H4 (cell line): Measurements from ENCODE around the gene ASB3. TPM values are rescaled to one million over a fixed set of nuclear protein-coding genes. Genes with fewer than 3 reads are reported as not detected.
A peak's percentile ranks its signal among the peaks of the same experiment; 100 is the strongest.
"Not testable (repeated sequence)": the region's sequence is repeated elsewhere in the genome, so short reads cannot be mapped to it uniquely, and the experiment has no call there.

Experiments used
- DNase-seq: peaks from one replicate; pipeline ENCODE4 v3.0.0-alpha.2; 2015; ENCODE audit warnings: low spot score
- total RNA-seq: library from RNA; depleted of rRNA; stranded (reverse); fragments of >200 nt; shearing (Covaris generic); gene quantifications from 2 replicates; pipeline ENCODE4 v1.2.3, GENCODE V29; 2014

ASB3 gene
- total RNA-seq, 1 experiment from 2014 or later = 24.8 TPM

DNA sequence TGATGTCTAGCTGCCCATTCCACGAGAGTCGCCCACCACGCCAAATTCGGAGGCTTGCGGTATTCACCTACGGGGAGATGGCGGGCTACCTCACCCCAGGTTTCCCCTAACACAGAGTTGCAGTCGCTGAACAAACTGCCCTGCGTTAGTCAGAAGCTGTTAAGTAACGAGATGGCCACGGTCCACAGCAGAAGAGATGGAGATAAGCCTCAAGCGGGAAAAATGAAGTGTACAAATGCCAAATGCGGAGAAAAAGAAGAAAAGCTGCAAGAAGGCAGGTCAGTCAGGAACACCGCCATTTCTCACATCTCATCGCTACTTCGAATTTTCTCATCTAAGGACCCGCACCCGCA lies 425 bp downstream of the ASB3 start:
- DNase-seq = peak; percentile 4

DNA sequence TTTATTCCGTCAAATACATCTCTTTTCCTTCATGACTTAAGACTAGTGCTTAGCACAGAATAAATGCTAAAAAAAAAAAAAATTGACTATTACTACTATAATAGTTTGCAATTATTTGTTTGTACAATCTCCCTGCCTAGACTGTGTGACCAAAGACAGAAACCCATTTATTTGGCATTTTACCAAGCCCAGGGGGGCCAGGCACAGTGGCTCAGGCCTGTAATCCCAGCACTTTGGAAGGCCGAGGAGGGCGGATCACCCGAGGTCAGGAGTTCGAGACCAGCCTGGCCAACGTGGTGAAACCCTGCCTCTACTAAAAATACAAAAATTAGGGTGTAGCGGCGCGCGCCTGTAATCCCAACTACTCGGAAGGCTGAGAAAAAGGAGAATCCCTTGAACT lies 1.4 kb downstream of the ASB3 start:
- DNase-seq = no peak

DNA sequence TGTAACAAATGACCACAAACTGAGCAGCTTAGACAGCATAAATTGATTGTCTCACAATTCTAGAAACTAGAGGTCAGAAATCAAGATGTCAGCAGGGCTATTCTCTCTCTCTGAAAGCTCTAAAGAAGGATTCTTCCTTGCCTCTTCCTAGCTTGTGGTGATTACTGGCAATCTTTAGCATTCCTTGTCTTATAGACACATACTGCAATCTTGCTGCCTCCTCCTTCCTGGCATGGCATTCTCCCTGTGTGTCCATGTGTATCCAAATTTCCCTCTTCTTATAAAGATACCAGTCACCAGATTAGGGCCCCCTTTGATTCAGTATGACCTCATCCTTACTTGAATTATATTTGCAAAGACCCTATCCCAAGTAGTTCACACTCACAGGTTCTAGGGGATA lies 2.3 kb downstream of the ASB3 start:
- DNase-seq = no peak

DNA sequence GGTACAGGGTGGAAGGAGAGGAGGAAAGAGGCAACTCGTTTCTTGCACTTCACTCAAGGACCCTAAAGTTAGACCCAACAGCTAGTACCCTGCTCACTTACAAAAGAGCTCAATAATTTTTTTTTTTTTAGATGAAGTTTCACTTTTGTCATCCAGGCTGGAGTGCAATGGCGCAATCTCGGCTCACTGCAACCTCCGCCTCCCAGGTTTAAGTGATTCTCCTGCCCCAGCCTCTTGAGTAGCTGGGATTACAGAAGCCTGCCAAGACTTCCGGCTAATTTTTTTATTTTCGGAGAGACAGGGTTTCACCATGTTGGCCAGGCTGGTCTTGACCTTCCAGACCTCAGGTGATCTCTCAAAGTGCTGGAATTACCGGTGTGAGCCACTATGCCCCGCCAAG lies 4.1 kb downstream of the ASB3 start:
- no peak for DNase-seq

DNA sequence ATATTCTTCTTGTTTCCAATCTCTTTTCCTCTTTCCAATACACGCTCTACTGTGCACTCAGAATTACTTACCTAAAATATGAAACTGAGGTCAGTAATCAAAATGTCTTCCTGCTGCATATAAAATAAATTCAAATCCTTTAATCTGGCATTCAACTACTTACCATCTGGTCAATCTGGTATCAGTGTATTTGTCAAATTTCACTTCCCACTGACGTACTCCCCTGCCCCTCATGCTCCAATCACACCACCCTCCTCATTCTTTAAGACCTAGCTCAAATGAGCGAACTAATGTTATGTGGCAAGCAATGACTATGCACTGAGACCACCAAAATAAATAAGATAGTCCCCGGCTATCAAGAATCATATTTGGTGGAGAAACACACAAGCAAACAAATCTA lies 6.7 kb downstream of the ASB3 start:
- DNase-seq = no peak

DNA sequence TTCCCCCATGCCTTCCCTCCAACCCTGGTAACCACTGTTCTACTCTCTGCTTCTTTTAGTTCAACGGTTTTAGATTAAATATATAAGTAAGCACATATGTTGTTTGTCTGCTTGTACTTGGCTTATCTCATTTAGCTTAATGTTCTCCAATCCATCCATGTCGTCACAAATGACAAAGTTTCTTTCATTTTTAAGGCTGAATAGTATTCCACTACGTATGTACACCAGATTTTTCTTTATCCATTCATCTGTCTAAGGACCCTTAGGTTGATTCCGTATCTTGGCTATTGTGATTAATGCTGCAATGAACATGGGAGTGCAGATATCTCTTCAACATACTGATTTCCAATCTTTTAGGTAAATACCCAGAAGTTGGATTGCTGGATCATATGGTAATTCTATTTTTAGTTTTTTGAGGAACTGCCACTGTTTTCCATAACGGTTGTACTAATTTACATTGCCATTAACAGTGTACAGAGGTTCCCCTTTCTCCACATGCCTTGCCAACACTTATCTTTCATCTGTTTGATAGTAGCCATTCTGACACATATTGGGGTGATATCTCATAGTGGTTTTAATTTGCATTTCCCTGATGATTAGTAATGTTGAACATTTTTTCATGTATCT lies 8.1 kb downstream of the ASB3 start:
- no peak for DNase-seq

DNA sequence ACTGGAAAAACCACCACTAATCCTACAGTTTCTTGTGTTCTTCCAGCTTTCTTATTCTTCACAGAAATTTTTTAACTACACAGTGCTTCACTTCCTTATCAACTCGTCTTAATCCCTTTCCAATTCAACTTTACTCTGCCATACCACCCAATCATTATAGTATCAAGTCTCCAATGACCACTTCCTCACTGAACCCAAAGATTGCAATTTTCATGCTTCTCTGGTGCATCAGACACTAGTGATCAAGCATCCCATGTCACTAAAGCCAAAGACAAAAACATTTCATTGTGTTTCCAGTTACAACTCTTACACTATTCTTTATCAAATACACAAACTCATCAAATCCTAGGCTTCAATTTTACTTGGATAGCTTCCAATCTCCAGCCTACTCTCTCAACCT lies 9.6 kb downstream of the ASB3 start:
- no peak for DNase-seq

DNA sequence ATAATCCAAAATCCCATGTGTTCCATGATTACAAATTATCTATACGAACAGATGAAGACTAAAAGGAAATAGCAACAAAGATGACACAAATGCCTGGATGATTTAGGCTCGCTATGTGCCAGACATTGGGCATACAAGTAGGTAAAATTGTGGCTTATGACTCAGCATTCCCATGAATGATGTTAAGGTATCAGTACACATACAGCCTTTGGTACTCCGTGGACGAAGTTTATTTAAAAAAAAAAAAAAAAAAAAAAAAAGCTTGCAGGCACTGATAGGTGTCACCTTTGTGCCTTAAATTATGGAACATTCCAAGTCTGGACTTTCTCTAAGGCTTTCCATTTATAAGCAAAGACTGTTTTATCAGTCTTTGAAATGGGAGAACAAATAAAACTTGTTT lies 16.5 kb downstream of the ASB3 start:
- DNase-seq = peak; percentile 53

DNA sequence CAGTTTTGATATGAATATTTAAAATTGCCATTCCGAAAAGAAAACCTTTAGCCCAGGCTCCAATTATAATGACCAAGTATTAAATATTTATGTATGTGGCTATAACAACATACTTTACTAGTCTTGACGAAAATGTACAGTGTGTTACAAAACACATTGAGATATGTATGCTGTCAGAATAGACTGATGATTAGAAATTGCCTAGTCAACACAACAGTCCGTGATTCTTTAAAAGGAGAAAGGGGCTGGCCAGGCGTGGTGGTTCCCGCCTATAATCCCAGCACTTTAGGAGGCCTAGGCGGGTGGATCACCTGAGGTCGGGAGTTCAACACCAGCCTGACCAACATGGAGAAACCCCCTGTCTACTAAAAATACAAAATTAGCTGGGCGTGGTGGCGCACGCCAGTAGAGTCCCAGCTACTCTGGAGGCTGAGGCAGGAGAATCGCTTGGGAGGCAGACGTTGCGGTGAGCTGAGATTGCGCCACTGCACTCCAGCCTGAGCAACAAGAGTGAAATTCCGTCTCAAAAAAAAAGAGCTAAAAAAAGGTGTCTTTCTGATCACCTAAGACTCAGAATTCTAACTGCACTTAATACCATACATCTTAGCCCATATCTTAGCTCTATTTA lies 17.3 kb downstream of the ASB3 start:
- no peak for DNase-seq

DNA sequence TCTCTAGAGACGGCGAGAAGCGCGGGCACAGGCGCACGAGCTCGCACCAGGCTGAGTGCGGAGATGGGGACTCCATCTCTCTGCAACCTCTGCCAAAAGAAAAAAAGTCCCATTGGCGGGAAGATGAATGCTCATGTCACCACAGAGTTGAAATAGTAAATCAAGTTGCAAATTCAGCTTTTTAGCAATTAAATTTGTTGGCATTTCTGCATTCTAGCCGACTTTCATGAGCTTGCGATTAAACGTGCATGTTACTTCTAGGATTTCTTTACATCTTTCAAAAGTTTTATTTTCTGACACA lies 18.6 kb downstream of the ASB3 start:
- no peak for DNase-seq

DNA sequence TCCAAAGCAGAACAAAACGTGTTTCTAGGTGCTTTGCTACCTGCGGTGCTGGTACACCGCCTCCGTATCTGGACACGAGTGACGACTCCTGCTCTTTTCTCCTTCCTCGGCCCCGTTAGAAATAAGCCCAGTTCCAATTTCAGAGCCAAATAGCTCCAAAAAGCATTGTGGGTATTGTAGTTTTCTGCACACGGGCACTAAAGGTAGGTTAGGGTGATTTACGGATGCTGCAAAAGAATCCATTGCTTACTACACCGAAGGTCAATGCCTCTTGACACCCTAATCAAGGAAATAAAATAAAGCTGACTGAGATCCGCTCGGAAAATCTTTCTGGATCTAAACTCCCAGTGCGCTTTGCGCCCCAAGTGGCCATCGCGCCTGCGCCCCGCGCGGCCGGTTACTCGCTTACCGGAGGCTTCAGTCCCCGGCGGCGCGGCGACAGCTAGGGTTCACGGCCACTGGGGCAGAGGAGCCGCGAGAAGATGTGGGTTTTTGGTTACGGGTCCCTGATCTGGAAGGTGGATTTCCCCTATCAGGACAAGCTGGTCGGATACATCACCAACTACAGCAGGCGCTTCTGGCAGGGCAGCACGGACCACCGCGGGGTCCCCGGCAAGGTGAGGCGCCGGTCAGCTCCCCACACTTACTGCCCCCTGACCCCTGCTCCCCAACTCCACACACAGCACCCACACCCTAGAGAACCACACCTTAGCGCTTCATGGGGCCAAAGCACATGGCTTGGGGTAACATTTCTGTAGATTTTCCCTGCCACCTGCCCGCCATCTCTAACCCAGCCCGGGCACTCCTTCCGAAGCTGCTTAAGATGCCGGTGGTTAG lies 19.1 kb downstream of the ASB3 start, which contains the start of gene CHAC2:
Gene CHAC2 (plus strand): TSS at position 400 of the 837 bp plus-strand sequence. CDS start 83 bp downstream, at position 483.
- DNase-seq = peak; percentile 74

DNA sequence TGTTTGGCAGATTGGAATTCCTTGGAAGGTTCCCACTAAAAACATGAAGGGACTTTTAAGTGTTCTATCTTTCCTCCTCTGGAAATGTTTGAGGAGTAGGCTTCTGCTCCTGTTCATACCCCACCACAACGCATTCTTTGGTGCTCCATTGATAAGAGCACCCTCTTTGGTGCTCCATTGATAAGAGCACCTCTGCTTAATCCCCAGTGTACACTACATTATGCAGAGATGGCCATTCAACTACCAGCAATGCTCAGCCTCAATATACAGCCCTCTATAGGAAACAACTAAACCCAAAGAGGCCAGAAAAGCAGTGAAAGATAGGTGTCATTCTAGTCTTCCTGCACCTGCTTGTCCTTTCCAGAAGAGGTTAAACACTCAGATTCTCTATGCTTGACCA lies 21.0 kb downstream of the ASB3 start:
- no peak for DNase-seq

DNA sequence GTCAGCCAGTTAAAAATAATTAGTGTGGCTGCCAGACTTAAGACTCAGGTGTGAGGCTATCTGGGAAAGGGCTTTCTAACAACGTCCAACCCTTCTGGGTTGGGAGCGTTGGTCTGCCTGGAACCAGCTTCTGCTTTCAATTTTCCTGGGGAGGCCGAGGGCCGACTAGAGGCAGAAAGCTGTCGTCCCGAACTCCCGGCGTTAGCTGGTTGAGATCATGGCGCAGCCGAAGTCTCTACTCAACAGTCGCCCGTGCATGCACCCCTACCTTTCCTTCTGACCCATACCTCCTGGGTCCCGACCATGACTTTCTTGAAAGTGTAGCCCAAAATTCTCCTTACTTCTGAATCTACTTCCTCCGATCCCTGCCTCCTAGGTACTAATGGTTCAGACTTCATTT lies 29.5 kb downstream of the ASB3 start:
- not testable (repeated sequence) for DNase-seq

DNA sequence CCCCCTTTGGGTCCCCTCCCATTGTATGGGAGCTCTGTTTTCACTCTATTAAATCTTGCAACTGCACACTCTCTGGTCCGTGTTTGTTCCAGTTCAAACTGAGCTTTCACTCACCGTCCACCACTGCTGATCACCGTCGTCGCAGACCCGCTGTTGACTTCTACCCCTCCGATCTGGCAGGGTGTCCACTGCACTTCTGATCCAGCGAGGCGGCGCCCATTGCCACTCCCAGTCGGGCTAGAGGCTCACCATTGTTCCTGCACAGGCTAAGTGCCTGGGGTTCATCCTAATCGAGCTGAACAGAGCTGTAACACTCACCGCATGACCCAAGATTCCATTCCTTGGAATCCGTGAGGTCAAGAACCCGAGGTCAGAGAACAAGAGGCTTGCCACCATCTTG lies 30.1 kb downstream of the ASB3 start:
- no peak for DNase-seq

DNA sequence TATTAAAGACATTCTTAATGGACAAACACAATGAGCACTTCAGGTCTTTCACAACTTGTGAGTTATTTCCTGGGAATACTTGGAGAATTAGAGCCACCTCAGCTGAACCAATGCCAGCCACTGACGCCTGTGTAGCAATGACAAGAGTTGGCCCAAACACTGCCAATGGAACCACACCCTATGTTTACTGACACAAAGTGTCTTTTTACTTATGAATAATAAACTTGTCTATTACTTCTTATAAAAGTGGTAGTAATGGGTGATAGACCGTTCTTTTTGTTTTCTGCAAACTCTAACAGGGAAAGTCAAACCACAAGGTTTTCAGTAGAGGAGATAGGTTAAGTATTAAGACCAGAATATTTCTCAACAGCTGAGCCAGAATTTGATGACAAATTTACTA lies 31.6 kb downstream of the ASB3 start:
- DNase-seq = no peak

DNA sequence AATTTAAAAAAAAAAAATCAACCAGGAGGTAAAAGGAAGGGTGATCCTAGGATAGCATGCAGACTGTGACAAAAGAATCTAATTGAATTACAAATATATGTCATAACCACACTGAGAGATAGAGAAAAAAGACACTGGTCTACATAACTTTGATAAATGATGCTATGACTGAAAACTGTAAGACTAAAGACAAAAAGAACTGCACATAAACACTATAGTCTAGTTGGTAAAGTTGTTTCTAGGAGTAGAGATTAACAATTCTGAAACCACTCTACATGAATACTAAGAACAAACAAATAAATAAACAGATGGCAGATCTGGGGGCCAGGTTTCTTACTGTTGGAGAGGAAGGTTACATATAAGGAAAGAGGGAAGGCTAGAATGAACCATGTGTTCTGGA lies 33.7 kb downstream of the ASB3 start:
- DNase-seq = no peak

DNA sequence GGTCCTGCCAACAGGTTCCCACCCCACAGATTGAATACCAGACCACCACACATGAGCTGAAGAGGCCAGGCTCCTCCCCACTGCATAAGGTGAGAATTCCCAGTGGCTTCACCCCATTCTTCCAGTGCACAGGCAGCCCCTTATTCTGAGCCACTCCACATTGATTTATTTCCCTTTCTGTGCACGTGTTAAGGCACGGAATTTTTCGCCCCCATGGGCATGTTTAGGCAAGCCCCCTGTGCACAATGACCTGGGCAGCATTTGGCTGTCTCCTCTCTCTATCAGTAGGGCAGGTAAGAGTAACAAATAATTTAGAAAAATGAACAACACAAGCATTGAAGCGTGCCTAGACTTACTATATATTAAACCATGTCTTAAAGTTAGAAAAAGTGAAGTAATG lies 34.4 kb downstream of the ASB3 start:
- no peak for DNase-seq

DNA sequence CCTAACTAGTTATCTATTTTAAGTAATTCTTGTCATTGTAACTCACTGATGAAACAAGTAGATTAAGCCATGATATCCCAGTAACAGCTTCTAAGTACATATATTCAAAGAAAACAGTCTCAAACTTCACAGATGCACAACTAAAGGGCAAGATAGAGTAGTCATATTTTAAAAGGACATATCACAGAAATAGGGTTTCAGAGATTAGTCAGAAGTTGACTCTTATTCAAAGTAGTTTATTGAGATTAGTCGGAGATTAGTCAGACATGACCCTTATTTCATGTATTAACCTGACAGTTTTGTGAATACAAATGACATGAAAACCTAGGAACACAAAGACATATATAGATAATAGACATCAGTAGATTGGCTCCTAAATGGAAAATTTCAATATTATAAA lies 35.0 kb downstream of the ASB3 start:
- no peak for DNase-seq

DNA sequence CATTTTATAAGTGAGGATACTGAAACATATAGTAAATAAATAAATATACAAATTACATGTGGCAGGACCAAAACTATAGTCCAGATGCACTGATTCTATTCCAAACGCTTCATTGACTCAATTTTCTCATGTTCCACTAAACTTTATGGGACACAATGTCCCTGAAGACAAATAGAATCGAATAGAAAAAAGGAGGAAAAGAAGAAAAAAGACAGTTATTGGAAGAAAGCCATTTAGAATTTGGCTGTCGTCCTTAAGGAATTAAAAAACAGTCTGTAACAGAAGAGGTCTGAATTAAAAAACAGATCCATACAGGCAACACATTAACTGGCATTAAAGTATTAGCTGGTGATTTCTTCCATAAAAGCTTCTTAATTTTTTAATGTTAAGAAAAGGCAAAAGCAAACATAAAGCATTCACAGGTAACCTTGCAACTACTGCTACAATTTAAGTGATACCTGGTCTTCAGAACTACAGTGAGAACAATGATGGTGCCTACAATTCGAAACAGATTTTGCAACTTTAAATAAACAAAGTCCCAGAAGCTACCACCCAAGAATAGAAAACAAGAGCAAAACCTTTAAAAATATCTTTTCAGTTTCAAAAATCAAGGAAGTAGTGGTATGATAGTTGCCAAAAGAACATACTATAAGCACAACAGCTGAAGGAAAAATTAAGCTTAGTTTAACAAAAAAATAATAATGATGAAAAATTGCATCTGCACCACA lies 36.5 kb downstream of the ASB3 start:
- no peak for DNase-seq

DNA sequence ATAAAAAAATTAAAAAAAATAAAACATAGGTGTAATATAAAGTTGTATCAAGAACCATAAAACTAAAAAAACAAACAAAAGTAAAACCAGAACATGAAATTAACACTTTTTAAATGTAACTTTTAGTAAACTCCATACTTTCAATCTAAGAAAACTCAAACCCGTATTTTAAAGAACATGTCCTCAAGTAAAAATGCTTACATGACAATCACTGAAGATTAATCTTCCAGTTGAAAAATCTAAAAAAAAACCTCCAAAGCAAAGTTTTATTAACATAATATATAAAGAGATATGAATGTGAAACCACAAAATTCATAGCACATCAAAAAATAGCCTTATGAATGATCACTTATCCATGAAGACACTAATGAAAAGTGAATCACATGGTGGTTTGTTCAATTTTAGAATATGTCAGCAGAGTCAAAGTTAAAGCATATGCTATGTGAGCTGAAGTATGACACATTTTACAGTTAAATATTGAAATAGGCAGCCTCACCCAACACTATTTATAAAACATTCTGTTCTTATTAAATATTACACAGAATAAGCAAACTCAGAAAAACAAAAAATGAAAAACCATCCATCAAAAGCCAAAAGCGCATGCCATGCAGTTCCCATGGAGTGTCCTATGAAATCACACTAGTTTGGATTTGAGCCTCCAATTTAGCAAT lies 42.2 kb downstream of the ASB3 start:
- DNase-seq = no peak

DNA sequence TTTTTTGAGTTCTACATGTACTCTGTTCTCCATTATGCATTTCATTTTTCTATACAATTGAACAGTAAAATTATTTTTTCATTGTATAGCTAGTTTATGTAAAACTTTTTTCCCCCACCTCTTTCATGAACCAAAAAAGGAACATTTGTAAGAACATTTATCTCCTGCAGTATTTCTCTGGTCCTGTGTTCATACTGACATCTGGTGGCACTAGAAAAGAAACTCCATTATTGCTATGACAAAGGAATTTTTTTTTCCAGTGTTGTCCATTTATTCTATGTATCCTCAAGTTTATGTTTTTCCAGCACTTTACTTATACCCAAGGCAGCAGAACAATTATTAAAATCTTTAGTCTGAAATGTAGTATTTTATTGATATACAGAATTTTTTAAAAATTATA lies 46.6 kb downstream of the ASB3 start:
- peak; percentile 42 for DNase-seq

DNA sequence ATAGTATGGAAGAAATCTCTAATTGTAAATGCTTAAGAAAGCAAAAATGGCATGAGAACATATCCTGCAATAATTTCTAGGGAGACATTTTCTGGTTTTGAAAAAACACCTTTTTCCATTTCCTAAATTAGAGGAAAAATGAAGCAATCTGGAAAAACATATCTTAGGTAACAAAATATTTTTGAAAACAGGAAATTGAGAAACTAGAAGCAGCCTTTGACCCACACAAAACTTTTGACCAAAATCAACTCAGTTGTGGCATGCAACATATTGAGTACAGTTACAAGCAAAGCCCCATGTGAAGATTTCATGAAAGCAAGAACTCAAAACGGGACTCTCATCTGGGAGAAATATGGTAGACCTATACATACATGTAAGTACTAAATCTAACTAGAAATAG lies 47.7 kb downstream of the ASB3 start:
- no peak for DNase-seq
